ENCODE data around the gene CBFA2T3. TPM values are rescaled to one million over a fixed set of nuclear protein-coding genes. Genes with fewer than 3 reads are reported as not detected.

Gene CBFA2T3
- total RNA-seq, 4 donors from 2014 or later: 0.78 to 5.0 (median 2.8) TPM

- no peak for TF ChIP-seq EP300 (IDR thresholded peaks at IDR 0.05)
- no peak for TF ChIP-seq POLR2A (IDR thresholded peaks at IDR 0.05)
- no peak for TF ChIP-seq CTCF (IDR thresholded peaks at IDR 0.05)
- no peak overlapping the region for H3K4me3 ChIP-seq
- 90 to 92% methylated on average over 17 to 25 of the region's 25 CpGs for WGBS, 2 donors
- DNase-seq (ENCODE audit: low spot score in 2 of 2): no peak
- peaks cover 0 to 74% (median 10%) of the 10 kb centered on the region in 3 donors for H3K36me3 ChIP-seq
- H3K9me3 ChIP-seq: no peaks in the 10 kb centered on the region
- no peak overlapping the region for H3K27ac ChIP-seq
- H3K27me3 ChIP-seq: no peaks in the 10 kb centered on the region
- H3K4me1 ChIP-seq: no peaks in the 10 kb centered on the region
Measured at GRCh38 chr16:88842806-88843205, 134.2 kb downstream of the CBFA2T3 start.

GRCh38 chr16:88842308-88842756 is 134.7 kb downstream of the CBFA2T3 start:
- Histone ChIP-seq H3K27ac (no peak overlapping the region), H3K4me3 (no peak overlapping the region), H3K36me3 (peaks cover 0 to 74% (median 10%) of the 10 kb centered on the region in 3 donors), H3K4me1 (no peaks in the 10 kb centered on the region), H3K27me3 (no peaks in the 10 kb centered on the region), H3K9me3 (no peaks in the 10 kb centered on the region)
- TF ChIP-seq POLR2A (IDR thresholded peaks at IDR 0.05): no peak
- no peak for TF ChIP-seq EP300 (IDR thresholded peaks at IDR 0.05)
- TF ChIP-seq CTCF (IDR thresholded peaks at IDR 0.05): no peak
- WGBS, 2 donors: 78 to 96% methylated on average over 2 to 15 of the region's 15 CpGs
- DNase-seq (ENCODE audit: low spot score in 2 of 2): no peak

GRCh38 chr16:88841521-88842307 is 135.3 kb downstream of the CBFA2T3 start:
- no peak for TF ChIP-seq CTCF (IDR thresholded peaks at IDR 0.05)
- Histone ChIP-seq H3K27ac (no peak overlapping the region), H3K36me3 (peaks cover 0 to 72% (median 10%) of the 10 kb centered on the region in 3 donors), H3K27me3 (no peaks in the 10 kb centered on the region), H3K4me3 (no peak overlapping the region), H3K9me3 (no peaks in the 10 kb centered on the region), H3K4me1 (no peaks in the 10 kb centered on the region)
- 91 to 94% methylated on average over 26 to 38 of the region's 40 CpGs for WGBS, 2 donors
- no peak for DNase-seq (ENCODE audit: low spot score in 2 of 2)

- Histone ChIP-seq H3K4me1 (no peaks in the 10 kb centered on the region), H3K27ac (no peak overlapping the region), H3K4me3 (no peak overlapping the region), H3K27me3 (no peaks in the 10 kb centered on the region), H3K36me3 (peaks cover 0 to 76% (median 10%) of the 10 kb centered on the region in 3 donors), H3K9me3 (no peaks in the 10 kb centered on the region)
- TF ChIP-seq CTCF (IDR thresholded peaks at IDR 0.05) (no peak), POLR2A (IDR thresholded peaks at IDR 0.05) (no peak), EP300 (IDR thresholded peaks at IDR 0.05) (no peak)
- 91 to 96% methylated on average over 15 to 18 of the region's 30 CpGs for WGBS, 2 donors
- no peak for DNase-seq (ENCODE audit: low spot score in 2 of 2)
Measured at GRCh38 chr16:88840600-88841215, 136.3 kb downstream of the CBFA2T3 start.

Measured in tibial nerve (tissue), 4 donors.